ENCODE measurements around the gene TNK2.
A peak's percentile ranks its signal among the peaks of the same experiment; 100 is the strongest.
"Not testable (repeated sequence)": the region's sequence is repeated elsewhere in the genome, so short reads cannot be mapped to it uniquely, and the experiment has no call there.

Gene TNK2

GRCh38 chr3:195829897-195830254 lies 78.5 kb downstream of the TNK2 start:
- no peak overlapping the region for H3K4me3 ChIP-seq (ENCODE audit: low read length)
- no peak for DNase-seq (ENCODE audit: low read depth)

DNA sequence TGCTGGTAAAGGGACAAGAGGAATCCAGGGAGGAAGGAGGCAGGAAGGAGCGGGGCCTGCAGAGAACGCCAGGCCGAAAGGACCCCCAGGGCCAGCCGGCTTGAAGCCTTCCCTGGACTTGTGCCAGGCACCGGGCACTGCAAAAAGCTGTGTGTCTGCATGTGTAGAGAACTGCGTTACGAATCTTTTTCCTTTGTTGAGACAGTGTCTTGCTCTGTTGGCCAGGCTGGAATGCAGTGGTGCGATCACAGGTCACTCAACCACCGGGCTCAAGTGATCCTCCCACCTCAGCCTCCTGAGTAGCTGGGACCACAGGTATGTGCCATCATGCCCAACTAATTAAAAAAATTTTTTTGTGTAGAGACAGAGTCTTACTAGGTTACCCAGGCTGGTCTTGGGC lies 79.6 kb downstream of the TNK2 start:
- TF ChIP-seq, protein P1, sequence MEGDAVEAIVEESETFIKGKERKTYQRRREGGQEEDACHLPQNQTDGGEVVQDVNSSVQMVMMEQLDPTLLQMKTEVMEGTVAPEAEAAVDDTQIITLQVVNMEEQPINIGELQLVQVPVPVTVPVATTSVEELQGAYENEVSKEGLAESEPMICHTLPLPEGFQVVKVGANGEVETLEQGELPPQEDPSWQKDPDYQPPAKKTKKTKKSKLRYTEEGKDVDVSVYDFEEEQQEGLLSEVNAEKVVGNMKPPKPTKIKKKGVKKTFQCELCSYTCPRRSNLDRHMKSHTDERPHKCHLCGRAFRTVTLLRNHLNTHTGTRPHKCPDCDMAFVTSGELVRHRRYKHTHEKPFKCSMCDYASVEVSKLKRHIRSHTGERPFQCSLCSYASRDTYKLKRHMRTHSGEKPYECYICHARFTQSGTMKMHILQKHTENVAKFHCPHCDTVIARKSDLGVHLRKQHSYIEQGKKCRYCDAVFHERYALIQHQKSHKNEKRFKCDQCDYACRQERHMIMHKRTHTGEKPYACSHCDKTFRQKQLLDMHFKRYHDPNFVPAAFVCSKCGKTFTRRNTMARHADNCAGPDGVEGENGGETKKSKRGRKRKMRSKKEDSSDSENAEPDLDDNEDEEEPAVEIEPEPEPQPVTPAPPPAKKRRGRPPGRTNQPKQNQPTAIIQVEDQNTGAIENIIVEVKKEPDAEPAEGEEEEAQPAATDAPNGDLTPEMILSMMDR (conservative IDR thresholded peaks at IDR 0.05; ENCODE audit: low read depth, low read length), result no peak
- DNase-seq (ENCODE audit: low read depth), result no peak
- H3K4me3 ChIP-seq (ENCODE audit: low read length), result no peak overlapping the region

More at GRCh38 chr3:195829897-195830254, 78.5 kb downstream of the TNK2 start:
- TF ChIP-seq, protein P1 (conservative IDR thresholded peaks at IDR 0.05; ENCODE audit: low read depth, low read length), result no peak

- no peak overlapping the region for H3K4me3 ChIP-seq (ENCODE audit: low read length)
- DNase-seq (ENCODE audit: low read depth), result no peak
- TF ChIP-seq, protein P1 (conservative IDR thresholded peaks at IDR 0.05; ENCODE audit: low read depth, low read length), result no peak
Measured at GRCh38 chr3:195825857-195826804, 82.2 kb downstream of the TNK2 start.

GRCh38 chr3:195825191-195825588 lies 83.2 kb downstream of the TNK2 start:
- DNase-seq (ENCODE audit: low read depth), result no peak
- TF ChIP-seq, protein P1 (conservative IDR thresholded peaks at IDR 0.05; ENCODE audit: low read depth, low read length), result no peak

GRCh38 chr3:195824425-195825190 lies 83.7 kb downstream of the TNK2 start:
- not testable (repeated sequence) for H3K4me3 ChIP-seq (ENCODE audit: low read length); DNase-seq (ENCODE audit: low read depth)

More at GRCh38 chr3:195825191-195825588, 83.2 kb downstream of the TNK2 start:
- no peak overlapping the region for H3K4me3 ChIP-seq (ENCODE audit: low read length)

DNA sequence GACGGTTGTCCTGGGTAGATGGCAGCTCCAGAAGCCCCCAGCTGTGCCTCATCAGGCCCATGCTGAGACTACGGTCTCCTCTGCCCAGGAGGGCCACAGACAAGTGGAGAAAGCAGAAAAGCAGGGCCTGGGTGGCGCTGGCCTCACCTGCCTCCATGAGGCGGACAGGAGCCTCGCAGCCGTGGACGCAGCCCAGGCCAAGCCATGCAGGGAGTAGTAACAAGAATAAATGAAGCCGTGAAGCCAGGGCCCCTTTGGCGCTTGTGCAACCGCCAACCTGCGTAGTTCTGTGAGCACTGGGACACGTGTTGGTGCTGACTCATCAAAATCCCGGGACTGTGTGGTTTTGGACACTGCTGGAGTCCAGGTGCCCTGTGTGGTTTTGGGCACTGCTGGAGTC lies 84.4 kb downstream of the TNK2 start:
- H3K4me3 ChIP-seq (ENCODE audit: low read length), result no peak overlapping the region
- no peak for DNase-seq (ENCODE audit: low read depth)
- TF ChIP-seq, protein P1 (conservative IDR thresholded peaks at IDR 0.05; ENCODE audit: low read depth, low read length), result no peak

DNA sequence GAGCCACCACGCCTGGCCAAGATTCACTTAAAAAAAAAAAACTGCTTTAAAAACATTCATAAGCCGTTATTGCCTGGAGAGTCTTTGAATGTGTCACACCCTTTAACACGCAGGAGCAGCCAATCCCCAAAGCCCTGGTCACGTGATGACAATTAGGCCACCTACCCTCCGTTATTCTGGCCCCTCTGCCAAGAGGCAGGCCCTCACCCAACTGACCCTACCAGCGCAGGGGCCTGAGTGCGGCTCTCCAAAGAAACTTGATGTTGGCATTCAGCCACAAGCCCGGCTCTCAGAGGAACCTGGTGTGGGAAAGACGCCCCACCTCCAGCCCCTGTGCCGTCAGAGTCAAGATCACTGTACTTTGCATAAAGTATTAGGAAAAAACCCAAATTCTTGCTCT lies 85.1 kb downstream of the TNK2 start:
- H3K4me3 ChIP-seq (ENCODE audit: low read length), result no peak overlapping the region
- peak; percentile 13 for DNase-seq (ENCODE audit: low read depth)
- TF ChIP-seq, protein P1 (conservative IDR thresholded peaks at IDR 0.05; ENCODE audit: low read depth, low read length), result no peak
